Measurements from ENCODE around the gene C21orf58. TPM values are rescaled to one million over a fixed set of nuclear protein-coding genes. Genes with fewer than 3 reads are reported as not detected.

C21orf58 gene
- total RNA-seq, 2 experiments from 2014 or later: 59.0 to 65.4 TPM

GRCh38 chr21:46285206-46285661, 38.4 kb downstream of the C21orf58 start, which contains the start of gene MCM3AP:
Gene MCM3AP, minus strand, starts transcription at chr21:46285611. Its CDS starts 325 bp downstream, at chr21:46285286.
- Mint-ChIP-seq H3K27me3 (ENCODE audit: low read depth) (no peaks in the 10 kb centered on the region), H3K4me3 (peak within 1 kb of the TSS; percentile 95), H3K27ac (peak within 1 kb of the TSS; percentile 96), H3K36me3 (ENCODE audit: low read depth) (peaks cover 49% of the 10 kb centered on the region), H3K4me1 (ENCODE audit: low read depth) (peaks cover 58% of the 10 kb centered on the region), H3K9me3 (ENCODE audit: insufficient read depth) (no peaks in the 10 kb centered on the region)
- ChIA-PET CTCF (interaction anchor here (0.8 to 3.1 kb wide), 8 partner anchors 10 to 341 kb away, joined by 3 to 21 read pairs (median 4); a partner anchor contains a TSS), POLR2A (interaction anchor here (0.7 to 2.5 kb wide), 8 partner anchors 11 to 312 kb away, joined by 3 to 8 read pairs (median 4); partner anchors contain the start of gene C21orf58)
- no peak for DNase-seq
- ATAC-seq: no peak

GRCh38 chr21:46284733-46285132, 38.9 kb downstream of the C21orf58 start:
- Mint-ChIP-seq H3K27ac (no peak overlapping the region), H3K36me3 (ENCODE audit: low read depth) (peaks cover 53% of the 10 kb centered on the region), H3K27me3 (ENCODE audit: low read depth) (no peaks in the 10 kb centered on the region), H3K4me3 (peak overlapping the region; percentile 95), H3K4me1 (ENCODE audit: low read depth) (peaks cover 56% of the 10 kb centered on the region), H3K9me3 (ENCODE audit: insufficient read depth) (no peaks in the 10 kb centered on the region)
- no peak for ATAC-seq
- DNase-seq: no peak
- CTCF ChIA-PET: interaction anchor here (0.8 to 3.1 kb wide), 8 partner anchors 10 to 342 kb away, joined by 3 to 21 read pairs (median 4); a partner anchor contains a TSS
- POLR2A ChIA-PET: interaction anchor here (0.7 to 2.5 kb wide), 6 partner anchors 13 to 311 kb away, joined by 3 to 8 read pairs (median 4); partner anchors contain the start of gene C21orf58

GRCh38 chr21:46284077-46284644, 39.5 kb downstream of the C21orf58 start:
- Mint-ChIP-seq H3K9me3 (ENCODE audit: insufficient read depth) (no peaks in the 10 kb centered on the region), H3K4me1 (ENCODE audit: low read depth) (peaks cover 54% of the 10 kb centered on the region), H3K27me3 (ENCODE audit: low read depth) (no peaks in the 10 kb centered on the region), H3K27ac (peak overlapping the region; percentile 62), H3K4me3 (peak overlapping the region; percentile 95), H3K36me3 (ENCODE audit: low read depth) (peaks cover 56% of the 10 kb centered on the region)
- POLR2A ChIA-PET: interaction anchor here (0.7 to 2.5 kb wide), 4 partner anchors 13 to 54 kb away, joined by 3 to 8 read pairs (median 3); partner anchors contain the start of gene C21orf58
- ATAC-seq (no peak), DNase-seq (no peak)
- CTCF ChIA-PET: interaction anchor here (0.9 to 3.1 kb wide), 5 partner anchors 9 to 342 kb away, joined by 3 to 21 read pairs (median 4); no protein-coding TSS in a partner anchor

- no peaks in the 10 kb centered on the region for H3K27me3 Mint-ChIP-seq (ENCODE audit: low read depth)
- no peak for DNase-seq
- H3K36me3 Mint-ChIP-seq (ENCODE audit: low read depth): peaks cover 66% of the 10 kb centered on the region
- ChIA-PET CTCF (interaction anchor here (0.9 kb wide), 2 partner anchors 10 to 131 kb away, joined by 3 to 4 read pairs; partner anchors contain the start of gene MCM3AP), POLR2A (interaction anchor here (1.1 kb wide), 1 partner anchor 25 kb away, joined by 3 read pairs; no protein-coding TSS in a partner anchor)
- no peak for ATAC-seq
- H3K4me1 Mint-ChIP-seq (ENCODE audit: low read depth): no peaks in the 10 kb centered on the region
- H3K27ac Mint-ChIP-seq: no peak overlapping the region
- no peaks in the 10 kb centered on the region for H3K9me3 Mint-ChIP-seq (ENCODE audit: insufficient read depth)
- H3K4me3 Mint-ChIP-seq: no peak overlapping the region
Measured at GRCh38 chr21:46274797-46275390, 48.8 kb downstream of the C21orf58 start.

GRCh38 chr21:46273341-46273740, 50.3 kb downstream of the C21orf58 start:
- Mint-ChIP-seq H3K4me3 (no peak overlapping the region), H3K36me3 (ENCODE audit: low read depth) (peaks cover 58% of the 10 kb centered on the region), H3K27ac (no peak overlapping the region), H3K4me1 (ENCODE audit: low read depth) (no peaks in the 10 kb centered on the region), H3K27me3 (ENCODE audit: low read depth) (no peaks in the 10 kb centered on the region), H3K9me3 (ENCODE audit: insufficient read depth) (no peaks in the 10 kb centered on the region)
- DNase-seq: no peak
- ChIA-PET POLR2A (no interaction called here), CTCF (interaction anchor here (1.0 kb wide), 1 partner anchor 300 kb away, joined by 3 read pairs; no protein-coding TSS in a partner anchor)
- no peak for ATAC-seq

GRCh38 chr21:46269466-46269865, 54.2 kb downstream of the C21orf58 start:
- no peak overlapping the region for H3K4me3 Mint-ChIP-seq
- H3K9me3 Mint-ChIP-seq (ENCODE audit: insufficient read depth): no peaks in the 10 kb centered on the region
- peaks cover 59% of the 10 kb centered on the region for H3K36me3 Mint-ChIP-seq (ENCODE audit: low read depth)
- ATAC-seq (no peak), DNase-seq (no peak)
- ChIA-PET CTCF (no interaction called here), POLR2A (no interaction called here)
- no peaks in the 10 kb centered on the region for H3K4me1 Mint-ChIP-seq (ENCODE audit: low read depth)
- H3K27ac Mint-ChIP-seq: no peak overlapping the region
- no peaks in the 10 kb centered on the region for H3K27me3 Mint-ChIP-seq (ENCODE audit: low read depth)

GRCh38 chr21:46268371-46268770, 55.3 kb downstream of the C21orf58 start:
- ChIA-PET POLR2A (no interaction called here), CTCF (no interaction called here)
- no peak overlapping the region for H3K4me3 Mint-ChIP-seq
- no peak overlapping the region for H3K27ac Mint-ChIP-seq
- H3K9me3 Mint-ChIP-seq (ENCODE audit: insufficient read depth): no peaks in the 10 kb centered on the region
- H3K36me3 Mint-ChIP-seq (ENCODE audit: low read depth): peaks cover 56% of the 10 kb centered on the region
- ATAC-seq (no peak), DNase-seq (no peak)
- no peaks in the 10 kb centered on the region for H3K27me3 Mint-ChIP-seq (ENCODE audit: low read depth)
- no peaks in the 10 kb centered on the region for H3K4me1 Mint-ChIP-seq (ENCODE audit: low read depth)

- Mint-ChIP-seq H3K4me3 (no peak overlapping the region), H3K27ac (peak overlapping the region; percentile 34), H3K27me3 (ENCODE audit: low read depth) (no peaks in the 10 kb centered on the region), H3K36me3 (ENCODE audit: low read depth) (peaks cover 47% of the 10 kb centered on the region), H3K9me3 (ENCODE audit: insufficient read depth) (no peaks in the 10 kb centered on the region), H3K4me1 (ENCODE audit: low read depth) (no peaks in the 10 kb centered on the region)
- ChIA-PET POLR2A (no interaction called here), CTCF (no interaction called here)
- DNase-seq: no peak
- no peak for ATAC-seq
Measured at GRCh38 chr21:46266946-46267345, 56.7 kb downstream of the C21orf58 start.

GRCh38 chr21:46265736-46266525, 57.7 kb downstream of the C21orf58 start:
- ATAC-seq: no peak
- no peak for DNase-seq
- Mint-ChIP-seq H3K9me3 (ENCODE audit: insufficient read depth) (no peaks in the 10 kb centered on the region), H3K27ac (no peak overlapping the region), H3K36me3 (ENCODE audit: low read depth) (peaks cover 49% of the 10 kb centered on the region), H3K27me3 (ENCODE audit: low read depth) (no peaks in the 10 kb centered on the region), H3K4me3 (no peak overlapping the region), H3K4me1 (ENCODE audit: low read depth) (no peaks in the 10 kb centered on the region)
- POLR2A ChIA-PET: interaction anchor here (0.6 kb wide), 1 partner anchor 402 kb away, joined by 3 read pairs; no protein-coding TSS in a partner anchor
- CTCF ChIA-PET: no interaction called here

- CTCF ChIA-PET: no interaction called here
- no peak overlapping the region for H3K4me3 Mint-ChIP-seq
- H3K36me3 Mint-ChIP-seq (ENCODE audit: low read depth): peaks cover 43% of the 10 kb centered on the region
- no peaks in the 10 kb centered on the region for H3K27me3 Mint-ChIP-seq (ENCODE audit: low read depth)
- no peaks in the 10 kb centered on the region for H3K4me1 Mint-ChIP-seq (ENCODE audit: low read depth)
- POLR2A ChIA-PET: no interaction called here
- H3K27ac Mint-ChIP-seq: no peak overlapping the region
- H3K9me3 Mint-ChIP-seq (ENCODE audit: insufficient read depth): no peaks in the 10 kb centered on the region
- ATAC-seq (peak; percentile 23), DNase-seq (no peak)
Measured at GRCh38 chr21:46264690-46265144, 59.0 kb downstream of the C21orf58 start.

GRCh38 chr21:46264046-46264689, 59.5 kb downstream of the C21orf58 start:
- H3K4me3 Mint-ChIP-seq: no peak overlapping the region
- no peaks in the 10 kb centered on the region for H3K4me1 Mint-ChIP-seq (ENCODE audit: low read depth)
- no peaks in the 10 kb centered on the region for H3K27me3 Mint-ChIP-seq (ENCODE audit: low read depth)
- POLR2A ChIA-PET: no interaction called here
- no peak overlapping the region for H3K27ac Mint-ChIP-seq
- no peaks in the 10 kb centered on the region for H3K9me3 Mint-ChIP-seq (ENCODE audit: insufficient read depth)
- ATAC-seq (no peak), DNase-seq (no peak)
- CTCF ChIA-PET: no interaction called here
- H3K36me3 Mint-ChIP-seq (ENCODE audit: low read depth): peaks cover 43% of the 10 kb centered on the region
